LHCN-M2 (cell line): Measurements from ENCODE around the gene PSG3. TPM values are rescaled to one million over a fixed set of nuclear protein-coding genes. Genes with fewer than 3 reads are reported as not detected.
A peak's percentile ranks its signal among the peaks of the same experiment; 100 is the strongest.
"Not testable (repeated sequence)": the region's sequence is repeated elsewhere in the genome, so short reads cannot be mapped to it uniquely, and the experiment has no call there.

Source experiments
- DNase-seq: peaks from one replicate; pipeline ENCODE4 v3.0.0-alpha.2; 2012; ENCODE audit warnings: low read depth
- total RNA-seq: library from RNA; depleted of rRNA; stranded (reverse); fragments of >200 nt; gene quantifications from 2 replicates; pipeline ENCODE4 v1.2.3, GENCODE V29; 2014; rRNA removed

The PSG3 gene
- total RNA-seq, 1 experiment from 2014 or later, result not detected

GRCh38 chr19:42695811-42696503 is 44.3 kb downstream of the PSG3 start:
- no peak for DNase-seq

- peak; percentile 24 for DNase-seq
These were observed 46.4 kb downstream of the PSG3 start for GRCh38 chr19:42693760-42694350.

- DNase-seq, result peak; percentile 32
These were observed 56.3 kb downstream of the PSG3 start for GRCh38 chr19:42683917-42684513.

GRCh38 chr19:42676326-42676725 is 64.0 kb downstream of the PSG3 start:
- DNase-seq, result not testable (repeated sequence)

- DNase-seq, result not testable (repeated sequence)
These were observed 65.7 kb downstream of the PSG3 start for GRCh38 chr19:42674549-42674948.

Other genes starting within 250 kb of the PSG3 start
- gene CEACAM1, start 212.0 kb downstream of the PSG3 start, total RNA-seq, result not detected in 2 replicates
- not detected in 2 replicates for gene CEACAM8, start 145.6 kb downstream of the PSG3 start, total RNA-seq
- not detected in 2 replicates for gene PSG8, start 25.2 kb upstream of the PSG3 start, total RNA-seq
- gene PSG1, start 139.2 kb upstream of the PSG3 start, total RNA-seq, result 0.13 and 1.4 TPM in 2 replicates
- gene PSG6, start 177.4 kb upstream of the PSG3 start, total RNA-seq, result not detected in 2 replicates
- gene PSG7, start 196.7 kb upstream of the PSG3 start, total RNA-seq, result not detected in 2 replicates